ENCODE data around the gene RTRAF.

RTRAF gene

DNA sequence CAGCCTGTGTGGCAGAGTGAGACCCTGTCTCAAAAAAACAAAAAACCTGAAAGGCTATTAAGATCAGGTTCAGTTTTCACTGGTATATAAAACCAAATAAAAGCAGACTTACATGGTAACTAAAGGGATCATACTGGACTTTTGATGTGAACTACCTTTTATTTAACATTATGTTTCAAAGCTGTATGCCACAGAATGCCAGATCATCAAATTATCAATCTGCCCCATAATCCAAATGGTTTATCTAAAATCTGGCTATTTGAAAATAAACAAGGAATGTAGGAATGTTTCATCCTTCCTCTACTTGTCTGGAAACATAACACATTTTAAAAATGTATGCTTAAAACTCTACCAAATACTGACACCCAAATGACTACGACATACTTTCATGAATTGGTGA is 65.3 kb downstream of the RTRAF start:
- TF ChIP-seq, protein P1, sequence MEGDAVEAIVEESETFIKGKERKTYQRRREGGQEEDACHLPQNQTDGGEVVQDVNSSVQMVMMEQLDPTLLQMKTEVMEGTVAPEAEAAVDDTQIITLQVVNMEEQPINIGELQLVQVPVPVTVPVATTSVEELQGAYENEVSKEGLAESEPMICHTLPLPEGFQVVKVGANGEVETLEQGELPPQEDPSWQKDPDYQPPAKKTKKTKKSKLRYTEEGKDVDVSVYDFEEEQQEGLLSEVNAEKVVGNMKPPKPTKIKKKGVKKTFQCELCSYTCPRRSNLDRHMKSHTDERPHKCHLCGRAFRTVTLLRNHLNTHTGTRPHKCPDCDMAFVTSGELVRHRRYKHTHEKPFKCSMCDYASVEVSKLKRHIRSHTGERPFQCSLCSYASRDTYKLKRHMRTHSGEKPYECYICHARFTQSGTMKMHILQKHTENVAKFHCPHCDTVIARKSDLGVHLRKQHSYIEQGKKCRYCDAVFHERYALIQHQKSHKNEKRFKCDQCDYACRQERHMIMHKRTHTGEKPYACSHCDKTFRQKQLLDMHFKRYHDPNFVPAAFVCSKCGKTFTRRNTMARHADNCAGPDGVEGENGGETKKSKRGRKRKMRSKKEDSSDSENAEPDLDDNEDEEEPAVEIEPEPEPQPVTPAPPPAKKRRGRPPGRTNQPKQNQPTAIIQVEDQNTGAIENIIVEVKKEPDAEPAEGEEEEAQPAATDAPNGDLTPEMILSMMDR (IDR thresholded peaks at IDR 0.05; ENCODE audit: low read depth, low read length): no peak
- DNase-seq (ENCODE audit: extremely low read depth, low read depth): no peak

DNA sequence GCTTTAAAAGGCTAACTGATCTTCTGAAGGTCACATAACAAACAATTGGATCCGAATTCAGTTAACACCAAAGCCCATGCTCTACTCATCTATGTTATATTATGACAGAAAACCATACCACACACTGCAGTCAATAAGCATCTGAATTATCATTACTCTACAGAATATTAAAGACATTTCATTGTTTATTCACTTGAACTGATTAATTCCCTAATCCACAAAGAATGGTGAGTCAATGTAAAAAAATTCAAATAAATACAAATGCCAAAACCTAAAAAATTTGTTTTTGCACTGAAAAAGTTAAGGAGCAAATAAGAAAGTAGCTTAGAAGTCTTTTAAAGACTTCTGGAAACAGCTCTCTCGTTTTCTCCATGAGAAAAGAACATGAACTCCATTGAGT is 65.8 kb downstream of the RTRAF start:
- TF ChIP-seq, protein P1 (IDR thresholded peaks at IDR 0.05; ENCODE audit: low read depth, low read length): no peak
- no peak for DNase-seq (ENCODE audit: extremely low read depth, low read depth)

DNA sequence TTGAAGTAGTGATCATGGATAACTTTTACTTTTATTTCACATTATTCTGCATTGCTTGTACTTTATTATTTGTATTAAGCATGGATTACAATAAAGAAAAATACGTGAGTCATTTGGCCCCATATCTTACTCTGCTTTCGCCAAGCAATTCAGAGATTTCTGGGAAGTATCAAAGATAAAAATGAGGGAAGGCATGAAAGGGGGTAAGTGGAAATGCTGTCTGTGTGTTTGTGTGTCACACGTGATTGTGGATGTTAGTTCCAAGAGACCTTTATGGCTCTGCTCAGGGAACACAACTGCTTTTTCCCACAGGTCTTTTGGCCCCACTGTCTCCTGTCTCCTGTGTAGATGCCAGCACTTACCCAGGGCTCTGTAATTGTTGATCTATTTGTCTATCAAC is 69.0 kb downstream of the RTRAF start:
- no peak for DNase-seq (ENCODE audit: extremely low read depth, low read depth)
- TF ChIP-seq, protein P1 (IDR thresholded peaks at IDR 0.05; ENCODE audit: low read depth, low read length): no peak

DNA sequence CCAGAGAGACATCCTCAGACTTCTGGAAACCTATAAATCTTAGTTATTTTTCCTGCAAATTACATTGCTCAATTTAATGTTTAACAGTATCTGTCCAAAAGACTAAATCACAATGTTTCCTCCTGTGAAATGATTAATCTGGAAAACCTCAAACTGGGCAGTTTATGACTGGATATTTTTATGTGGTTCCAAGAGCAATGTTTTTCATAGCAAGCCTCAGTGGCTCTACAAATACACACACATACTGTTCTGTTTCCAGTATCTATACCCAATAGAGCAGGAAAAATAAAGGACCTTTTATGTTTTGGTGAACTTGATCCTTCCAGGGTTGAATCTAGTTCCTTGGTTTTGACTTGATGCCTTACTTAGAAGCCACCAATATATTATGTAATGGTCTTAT is 70.3 kb downstream of the RTRAF start:
- no peak for DNase-seq (ENCODE audit: extremely low read depth, low read depth)
- TF ChIP-seq, protein P1 (IDR thresholded peaks at IDR 0.05; ENCODE audit: low read depth, low read length): no peak

DNA sequence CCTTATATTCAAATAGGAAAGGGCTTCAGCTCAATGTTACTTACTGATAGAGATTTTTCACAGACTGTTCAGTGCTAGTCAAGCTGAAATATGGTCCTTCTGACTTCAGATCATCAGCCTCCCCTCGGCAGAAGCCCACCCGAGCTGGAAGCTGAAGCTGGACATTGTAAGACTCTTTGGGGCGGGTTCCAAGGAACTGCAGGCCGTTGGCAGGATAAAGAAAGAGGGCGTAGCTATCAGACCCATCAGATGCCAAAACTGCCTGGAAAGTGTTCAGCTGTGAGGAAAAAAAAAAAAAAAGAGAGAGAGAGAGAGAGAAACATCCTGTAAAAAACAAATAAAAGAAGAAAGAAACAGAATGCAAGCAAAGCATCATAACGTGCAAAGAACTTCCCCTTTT is 70.7 kb downstream of the RTRAF start:
- no peak for DNase-seq (ENCODE audit: extremely low read depth, low read depth)
- TF ChIP-seq, protein P1 (IDR thresholded peaks at IDR 0.05; ENCODE audit: low read depth, low read length): no peak
